IPS-NIHi7 (cell line): ENCODE measurements around the gene TINAGL1.

Experiments used
- DNase-seq: peaks from one replicate; pipeline ENCODE4 v3.0.0; 2012; ENCODE audit warnings: mixed read lengths; ENCODE audit errors: extremely low spot score

Gene TINAGL1

DNA sequence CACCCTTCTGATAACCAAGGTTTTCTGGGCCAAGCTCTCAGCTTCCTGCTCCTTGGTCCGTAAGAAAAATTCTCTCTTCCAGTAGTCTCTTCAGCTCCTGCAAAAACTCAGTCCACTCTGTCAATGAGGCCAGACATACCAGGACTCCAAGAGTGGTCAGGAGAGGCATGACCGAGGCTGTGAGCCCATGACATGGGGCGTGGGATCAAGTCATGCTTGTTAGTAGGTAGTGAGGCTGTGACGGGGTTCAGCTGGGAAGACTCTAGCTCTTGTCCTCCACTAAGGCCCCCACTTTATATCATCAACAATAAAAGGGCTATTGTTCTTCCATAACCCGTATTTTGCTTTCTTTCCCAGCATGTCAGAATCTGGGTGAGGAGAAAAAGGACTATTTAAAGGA is 31.0 kb downstream of the TINAGL1 start:
- DNase-seq, result no peak

DNA sequence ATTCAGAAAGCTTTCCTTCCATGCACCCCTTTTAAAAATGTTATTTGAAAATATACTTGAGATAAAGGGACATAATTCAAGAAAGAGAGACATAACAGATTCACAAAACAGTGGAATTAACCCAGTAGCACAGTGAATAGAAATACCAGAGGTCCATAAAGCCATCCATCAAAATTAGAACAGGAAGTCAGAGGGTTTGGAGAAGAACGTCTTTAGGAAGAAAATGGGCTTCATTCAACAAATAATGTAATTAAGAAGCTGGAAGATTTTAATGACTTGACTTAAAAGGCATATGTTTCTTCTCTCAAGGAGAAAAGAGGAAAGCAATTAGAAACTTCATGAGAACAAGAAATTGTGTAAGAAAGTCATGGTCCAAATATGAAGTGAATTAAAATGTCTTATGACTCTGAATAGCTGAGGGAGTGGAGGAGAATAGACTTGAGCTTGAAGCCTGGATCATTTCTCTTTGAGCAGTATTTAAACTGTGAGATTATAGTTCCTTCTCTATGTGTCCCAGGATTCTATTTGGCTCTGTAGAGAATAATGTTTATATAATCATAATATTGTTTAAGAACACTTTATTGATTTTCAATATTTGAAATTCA is 33.3 kb downstream of the TINAGL1 start:
- no peak for DNase-seq

DNA sequence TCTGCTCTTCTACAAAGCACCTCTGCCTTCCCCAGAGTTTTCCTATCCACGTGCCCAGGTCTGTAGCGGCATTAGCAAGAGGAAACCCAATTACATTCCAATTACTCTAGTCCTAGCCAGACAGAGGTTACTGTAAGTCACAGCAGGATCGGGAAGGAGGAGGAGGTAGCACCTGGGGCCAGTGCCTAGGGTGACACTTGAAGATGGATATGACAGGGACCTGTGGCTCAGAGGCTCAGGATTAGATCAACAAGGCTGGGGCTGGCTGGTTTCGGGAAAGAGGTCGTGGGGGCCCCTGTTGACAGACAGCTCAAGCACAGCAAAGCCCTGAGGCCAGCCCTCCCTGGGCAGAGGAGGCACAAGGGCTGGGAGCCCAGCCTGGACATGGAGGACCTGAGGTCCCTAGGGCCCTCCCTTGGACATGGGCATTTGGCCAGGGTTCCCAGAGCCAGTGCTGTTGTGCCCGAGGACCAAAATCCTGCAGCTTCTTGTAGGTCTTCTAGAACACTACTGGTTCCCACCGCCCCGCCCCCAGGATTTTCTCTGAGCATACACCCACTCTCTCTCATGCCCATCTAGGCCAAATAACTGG is 38.2 kb downstream of the TINAGL1 start:
- DNase-seq, result no peak

DNA sequence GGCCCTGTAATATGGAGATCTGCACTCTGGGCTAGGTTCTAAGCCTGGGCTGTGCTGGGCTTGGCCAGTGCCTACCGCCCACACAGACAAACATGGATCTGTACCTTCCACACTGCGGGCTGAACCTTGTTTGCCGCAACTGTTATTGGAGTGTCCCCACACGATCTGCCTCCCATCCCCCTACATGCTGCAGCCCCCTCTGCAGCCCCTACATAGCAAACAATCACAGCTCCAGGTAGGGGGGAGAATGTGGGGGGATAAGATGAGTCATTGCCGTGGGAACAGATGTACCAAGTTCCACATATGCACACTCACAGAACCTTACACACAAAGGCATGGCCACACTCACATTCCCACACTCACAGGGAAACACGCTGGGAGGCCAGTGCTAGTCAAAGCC is 39.1 kb downstream of the TINAGL1 start:
- DNase-seq, result no peak

DNA sequence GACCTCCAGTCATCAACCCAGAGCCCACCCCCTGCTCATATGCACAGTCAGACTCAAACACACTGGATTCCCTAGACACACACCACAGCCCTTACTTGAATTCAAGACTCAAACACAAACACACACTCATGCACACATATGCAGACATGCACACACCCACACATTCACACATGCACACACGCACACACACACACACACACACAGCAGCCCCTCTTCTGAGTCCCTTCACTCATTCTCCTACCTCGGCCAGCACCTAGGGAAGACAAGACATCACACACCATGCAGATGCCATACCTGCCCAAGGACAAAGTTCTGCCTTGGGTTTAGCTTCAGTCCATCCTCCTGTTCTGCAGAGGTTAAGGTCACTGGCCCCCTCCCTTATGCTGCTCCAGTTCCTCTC is 39.6 kb downstream of the TINAGL1 start:
- DNase-seq, result no peak

DNA sequence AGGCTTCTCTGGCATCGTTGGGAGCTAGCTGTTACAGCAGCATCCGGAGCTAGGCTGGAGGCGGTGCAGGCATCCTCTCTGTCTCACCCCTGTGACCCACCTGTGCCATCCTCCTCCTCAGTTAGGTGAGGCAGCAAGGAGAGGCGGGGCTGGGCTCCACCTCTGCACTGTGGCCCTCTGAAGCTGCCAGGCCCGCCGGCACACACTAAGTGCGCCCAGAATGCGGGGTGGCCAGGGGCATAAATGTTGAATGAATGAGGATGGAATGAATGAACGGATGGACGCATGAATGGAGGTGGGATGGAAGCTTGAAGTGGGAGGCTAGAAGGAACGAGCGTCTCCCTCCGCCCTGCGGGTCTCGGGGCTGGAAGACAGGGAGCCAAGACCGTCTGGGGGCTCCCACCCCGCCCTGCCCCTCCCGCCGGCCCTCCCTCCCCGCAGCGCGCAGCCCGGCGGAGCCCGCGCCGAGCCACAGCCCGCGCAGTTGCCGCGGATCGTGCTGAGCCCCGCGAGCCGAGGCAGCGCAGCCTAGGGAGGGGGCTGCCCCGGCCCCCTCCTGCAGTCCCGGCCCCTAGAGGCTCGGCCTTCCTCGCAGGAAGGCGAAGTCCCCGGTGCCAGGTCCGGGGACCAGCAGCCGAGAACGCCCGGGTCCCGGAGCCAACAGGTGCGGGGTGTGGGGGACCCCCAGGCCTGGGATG is 41.1 kb downstream of the TINAGL1 start, which contains the start of gene HCRTR1:
Gene HCRTR1, plus strand, starts transcription at position 472 of the 698 bp plus-strand sequence. CDS start 1,504 bp downstream, outside the sequence.
- DNase-seq, result no peak

DNA sequence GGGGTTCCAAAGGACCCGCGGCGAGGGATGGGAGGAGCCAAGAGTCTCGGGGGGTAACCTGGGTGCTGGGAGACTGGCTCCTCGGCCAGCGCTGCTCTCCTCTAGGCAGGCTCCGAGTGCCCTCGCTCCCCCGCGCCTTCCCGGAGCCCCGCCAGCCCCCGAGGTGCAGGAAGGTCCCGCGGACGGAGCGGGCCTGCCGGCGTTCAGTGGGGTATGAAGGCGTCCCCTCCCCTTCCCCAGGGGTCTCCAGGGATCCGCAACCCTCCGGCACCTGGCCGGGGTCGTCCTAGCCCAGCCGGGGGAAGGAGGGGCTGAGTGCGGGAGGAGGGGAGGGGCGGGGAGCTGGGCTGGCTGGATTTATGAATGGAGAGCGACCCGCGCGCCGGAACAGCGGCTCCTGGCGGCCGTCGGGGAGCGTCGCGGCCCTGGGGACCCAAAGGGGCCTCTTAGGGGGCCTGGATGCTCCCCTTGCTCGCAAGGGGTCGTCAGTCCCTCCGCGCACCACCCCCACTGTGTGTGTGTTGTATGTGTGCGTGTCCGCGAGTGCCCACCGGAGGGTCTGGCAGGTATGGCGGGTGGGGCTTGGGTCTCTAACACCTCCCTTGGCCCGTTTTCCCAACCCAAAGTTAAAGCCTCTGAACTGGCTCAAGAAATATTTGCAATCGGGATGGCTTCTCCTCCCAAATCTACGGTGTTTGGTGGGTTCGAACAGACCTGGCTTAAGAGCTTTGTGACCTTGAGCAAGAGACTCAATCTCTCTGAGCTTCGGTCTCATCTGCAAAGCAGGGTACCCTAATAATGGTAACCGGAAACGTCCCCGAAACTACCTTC is 41.8 kb downstream of the TINAGL1 start:
- peak; percentile 88 for DNase-seq

DNA sequence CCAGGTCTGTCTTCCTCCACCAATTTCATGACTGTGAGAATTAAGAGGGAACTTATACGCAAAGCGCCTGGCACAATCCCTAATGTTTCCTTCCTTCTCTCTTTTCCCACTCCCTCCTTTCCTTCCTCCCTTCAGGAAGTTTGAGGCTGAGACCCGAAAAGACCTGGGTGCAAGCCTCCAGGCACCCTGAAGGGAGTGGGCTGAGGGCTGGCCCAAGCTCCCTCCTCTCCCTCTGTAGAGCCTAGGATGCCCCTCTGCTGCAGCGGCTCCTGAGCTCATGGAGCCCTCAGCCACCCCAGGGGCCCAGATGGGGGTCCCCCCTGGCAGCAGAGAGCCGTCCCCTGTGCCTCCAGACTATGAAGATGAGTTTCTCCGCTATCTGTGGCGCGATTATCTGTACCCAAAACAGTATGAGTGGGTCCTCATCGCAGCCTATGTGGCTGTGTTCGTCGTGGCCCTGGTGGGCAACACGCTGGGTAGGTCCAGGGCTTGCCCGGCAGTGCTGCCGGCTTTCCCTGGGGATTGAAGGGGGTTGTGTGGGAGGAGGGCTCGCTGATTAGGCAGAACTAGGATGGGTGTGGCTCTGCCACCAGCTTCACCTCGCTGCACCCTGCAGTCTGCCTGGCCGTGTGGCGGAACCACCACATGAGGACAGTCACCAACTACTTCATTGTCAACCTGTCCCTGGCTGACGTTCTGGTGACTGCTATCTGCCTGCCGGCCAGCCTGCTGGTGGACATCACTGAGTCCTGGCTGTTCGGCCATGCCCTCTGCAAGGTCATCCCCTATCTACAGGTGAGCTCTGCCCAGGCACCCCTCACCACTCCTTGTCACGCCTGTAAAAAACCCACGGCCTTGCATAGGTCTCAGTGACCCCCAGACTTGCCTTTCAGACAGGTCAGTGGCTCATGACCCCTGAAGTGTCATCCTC is 42.9 kb downstream of the TINAGL1 start:
- DNase-seq, result no peak

DNA sequence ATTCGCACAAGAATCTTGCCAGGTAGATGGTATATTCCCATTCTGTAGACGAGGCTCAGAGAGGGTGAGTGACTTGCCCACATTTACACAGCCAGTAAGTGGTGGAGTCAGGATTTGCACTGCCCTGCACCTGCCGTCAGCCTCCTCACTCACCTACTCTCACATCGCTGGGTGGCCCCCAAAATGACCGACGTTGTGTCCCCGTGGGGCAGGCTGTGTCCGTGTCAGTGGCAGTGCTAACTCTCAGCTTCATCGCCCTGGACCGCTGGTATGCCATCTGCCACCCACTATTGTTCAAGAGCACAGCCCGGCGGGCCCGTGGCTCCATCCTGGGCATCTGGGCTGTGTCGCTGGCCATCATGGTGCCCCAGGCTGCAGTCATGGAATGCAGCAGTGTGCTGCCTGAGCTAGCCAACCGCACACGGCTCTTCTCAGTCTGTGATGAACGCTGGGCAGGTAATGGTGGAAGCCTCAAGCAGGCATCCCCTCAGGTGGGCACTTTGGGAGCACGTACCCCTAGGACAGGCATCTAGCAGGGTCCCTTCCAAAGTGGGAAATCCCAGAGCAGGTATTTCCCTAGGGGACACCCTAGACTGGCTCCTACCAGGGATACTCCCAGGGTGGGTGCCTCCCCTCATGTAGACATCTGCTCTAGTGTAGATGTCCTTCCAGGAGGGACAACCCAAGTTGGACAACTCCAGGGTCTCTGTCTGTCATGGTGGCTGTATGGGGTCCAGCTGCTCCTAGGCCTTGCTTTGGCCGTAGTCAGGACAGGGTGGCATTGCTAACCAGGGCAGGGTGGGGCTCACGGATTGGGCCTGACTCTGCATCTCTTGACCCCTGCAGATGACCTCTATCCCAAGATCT is 44.5 kb downstream of the TINAGL1 start:
- no peak for DNase-seq

DNA sequence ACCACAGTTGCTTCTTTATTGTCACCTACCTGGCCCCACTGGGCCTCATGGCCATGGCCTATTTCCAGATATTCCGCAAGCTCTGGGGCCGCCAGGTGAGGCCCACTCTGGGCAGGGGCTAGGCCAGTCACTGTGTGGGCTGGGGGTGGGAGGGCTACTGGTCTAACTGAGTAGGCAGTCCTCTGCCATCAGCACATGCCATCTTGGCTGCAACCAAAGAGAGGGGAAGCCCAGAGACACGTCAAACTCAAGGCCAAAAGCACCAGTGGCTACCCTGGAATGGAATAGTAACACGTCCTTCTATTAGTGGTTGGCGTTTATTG is 45.1 kb downstream of the TINAGL1 start:
- no peak for DNase-seq

DNA sequence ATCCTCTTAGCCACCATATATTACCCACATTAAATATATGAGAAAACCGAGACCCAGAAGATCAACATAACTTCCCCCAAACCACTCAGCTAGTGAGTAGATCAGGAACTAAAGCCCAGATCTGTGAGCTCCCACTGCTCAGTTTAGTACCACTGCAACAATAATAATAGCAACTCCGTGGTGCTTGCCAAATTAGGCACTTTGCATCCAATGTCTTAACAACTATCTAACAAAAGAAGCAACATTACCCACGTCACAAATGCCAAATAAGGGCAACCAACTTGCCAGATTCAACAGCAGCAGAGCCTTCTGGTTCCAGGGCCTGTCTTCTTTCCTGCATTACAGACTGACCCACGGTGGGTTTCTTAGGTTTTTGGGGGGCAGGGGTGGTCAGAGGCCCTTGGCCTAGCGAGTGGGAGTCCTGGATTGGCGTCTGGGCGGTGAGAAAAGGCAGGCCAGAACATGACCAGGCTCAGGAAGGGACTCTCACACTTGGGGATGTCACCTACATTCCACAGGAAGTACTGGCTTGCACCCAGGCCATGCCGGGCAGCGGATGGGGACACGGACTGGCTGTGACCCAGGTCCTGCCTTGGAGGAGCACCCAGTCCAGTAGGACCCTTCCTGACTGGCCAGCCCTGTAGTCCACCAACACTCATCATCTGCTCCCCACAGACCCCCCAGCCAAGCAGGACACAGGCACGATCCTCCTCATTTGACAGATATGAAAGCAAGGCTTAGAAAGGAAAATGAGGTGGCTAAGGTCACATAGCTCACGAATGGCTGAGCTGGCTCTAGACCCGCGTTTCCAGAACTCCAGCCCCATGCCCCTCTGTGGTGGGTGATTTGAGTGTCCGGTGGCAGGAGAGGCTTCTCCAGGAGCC is 45.8 kb downstream of the TINAGL1 start:
- DNase-seq, result no peak

DNA sequence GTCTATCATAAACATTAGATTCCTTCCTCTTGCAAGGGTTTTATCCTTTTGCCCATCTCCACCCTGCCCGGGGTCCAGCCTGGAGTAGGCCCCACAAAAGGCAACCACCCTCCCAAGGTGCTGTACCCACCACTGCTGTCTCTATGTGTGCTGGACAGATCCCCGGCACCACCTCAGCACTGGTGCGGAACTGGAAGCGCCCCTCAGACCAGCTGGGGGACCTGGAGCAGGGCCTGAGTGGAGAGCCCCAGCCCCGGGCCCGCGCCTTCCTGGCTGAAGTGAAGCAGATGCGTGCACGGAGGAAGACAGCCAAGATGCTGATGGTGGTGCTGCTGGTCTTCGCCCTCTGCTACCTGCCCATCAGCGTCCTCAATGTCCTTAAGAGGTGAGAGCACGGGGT is 47.0 kb downstream of the TINAGL1 start:
- DNase-seq, result no peak

DNA sequence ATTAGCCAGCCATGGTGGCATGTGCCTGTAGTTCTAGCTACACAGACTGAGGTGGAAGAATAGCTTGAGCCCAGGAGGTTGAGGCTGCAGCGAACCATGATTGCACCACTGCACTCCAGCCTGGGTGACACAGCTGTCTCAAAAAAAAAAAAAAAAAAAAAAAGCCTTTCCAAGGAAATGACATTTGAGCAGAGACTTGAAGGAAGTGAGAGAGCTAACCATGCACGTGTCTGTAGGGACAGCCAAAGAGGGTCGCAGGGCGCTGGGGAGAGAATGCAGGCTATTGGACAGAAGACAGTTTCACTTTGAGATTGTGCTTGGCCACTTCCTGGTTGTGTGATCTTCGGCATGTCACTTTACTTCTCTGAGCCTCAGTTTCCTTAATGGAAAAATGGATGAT is 48.0 kb downstream of the TINAGL1 start:
- no peak for DNase-seq

DNA sequence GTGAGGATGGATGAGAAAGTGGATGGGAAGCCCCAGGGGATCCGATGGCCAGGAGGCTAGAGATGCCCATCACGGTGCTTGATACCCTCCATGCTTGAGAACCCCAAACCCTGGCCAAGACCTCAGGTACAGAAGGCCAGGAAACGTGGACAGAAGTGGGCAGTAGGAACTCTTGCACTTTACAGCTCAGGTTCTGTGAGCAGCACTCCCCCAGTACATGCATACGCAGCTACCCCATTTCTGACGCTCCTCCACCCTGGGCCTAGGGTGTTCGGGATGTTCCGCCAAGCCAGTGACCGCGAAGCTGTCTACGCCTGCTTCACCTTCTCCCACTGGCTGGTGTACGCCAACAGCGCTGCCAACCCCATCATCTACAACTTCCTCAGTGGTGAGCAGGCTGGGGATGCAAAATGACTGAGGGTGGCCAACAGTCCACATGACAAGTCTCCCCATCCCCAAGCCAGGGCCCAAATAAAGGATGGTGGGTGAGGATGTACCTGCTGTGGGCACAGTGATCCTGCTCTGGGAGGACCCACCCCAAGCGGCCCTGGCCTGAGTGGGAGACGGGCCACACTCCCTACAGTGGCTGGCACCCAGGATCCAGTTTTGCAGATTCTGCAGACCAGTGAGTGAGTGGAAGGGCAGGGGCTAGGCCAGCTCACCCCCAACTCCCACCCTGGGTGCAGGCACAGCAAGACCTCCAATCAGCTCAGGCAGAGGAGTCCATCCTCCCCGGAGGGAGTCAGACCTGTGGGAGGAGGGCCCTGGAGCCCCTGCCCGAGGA is 48.6 kb downstream of the TINAGL1 start:
- no peak for DNase-seq

DNA sequence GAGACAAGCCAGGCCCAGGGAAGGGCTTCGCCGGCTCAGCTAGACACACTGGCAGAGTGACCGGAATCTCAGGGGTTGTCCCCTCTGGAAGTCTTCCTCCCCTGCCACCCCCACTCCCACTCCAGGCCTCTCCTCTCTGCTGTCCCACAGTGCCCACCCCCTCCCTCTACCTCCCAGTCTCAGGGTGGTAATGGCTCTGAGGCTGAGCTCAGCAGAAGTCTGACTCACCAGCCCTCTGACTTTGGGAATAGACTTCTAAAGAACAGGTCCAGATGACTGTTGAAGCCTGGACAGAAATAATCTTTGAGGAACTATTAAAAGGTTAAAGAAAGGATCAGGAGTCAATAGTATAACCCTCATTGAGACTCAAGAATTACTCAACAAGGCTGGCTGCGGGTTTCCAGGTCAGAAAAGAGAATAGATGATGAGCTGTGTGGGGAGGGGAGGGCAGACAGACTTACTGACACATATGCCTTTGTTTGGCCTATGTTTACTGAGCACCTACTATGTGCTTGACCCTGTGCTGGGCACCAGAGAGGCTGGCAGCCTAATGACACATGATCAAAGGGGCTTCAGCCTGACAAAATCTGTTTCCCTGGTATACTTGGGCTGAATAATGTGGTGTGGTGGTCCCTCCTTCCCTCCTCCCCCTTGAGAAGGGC is 49.4 kb downstream of the TINAGL1 start:
- DNase-seq, result no peak

DNA sequence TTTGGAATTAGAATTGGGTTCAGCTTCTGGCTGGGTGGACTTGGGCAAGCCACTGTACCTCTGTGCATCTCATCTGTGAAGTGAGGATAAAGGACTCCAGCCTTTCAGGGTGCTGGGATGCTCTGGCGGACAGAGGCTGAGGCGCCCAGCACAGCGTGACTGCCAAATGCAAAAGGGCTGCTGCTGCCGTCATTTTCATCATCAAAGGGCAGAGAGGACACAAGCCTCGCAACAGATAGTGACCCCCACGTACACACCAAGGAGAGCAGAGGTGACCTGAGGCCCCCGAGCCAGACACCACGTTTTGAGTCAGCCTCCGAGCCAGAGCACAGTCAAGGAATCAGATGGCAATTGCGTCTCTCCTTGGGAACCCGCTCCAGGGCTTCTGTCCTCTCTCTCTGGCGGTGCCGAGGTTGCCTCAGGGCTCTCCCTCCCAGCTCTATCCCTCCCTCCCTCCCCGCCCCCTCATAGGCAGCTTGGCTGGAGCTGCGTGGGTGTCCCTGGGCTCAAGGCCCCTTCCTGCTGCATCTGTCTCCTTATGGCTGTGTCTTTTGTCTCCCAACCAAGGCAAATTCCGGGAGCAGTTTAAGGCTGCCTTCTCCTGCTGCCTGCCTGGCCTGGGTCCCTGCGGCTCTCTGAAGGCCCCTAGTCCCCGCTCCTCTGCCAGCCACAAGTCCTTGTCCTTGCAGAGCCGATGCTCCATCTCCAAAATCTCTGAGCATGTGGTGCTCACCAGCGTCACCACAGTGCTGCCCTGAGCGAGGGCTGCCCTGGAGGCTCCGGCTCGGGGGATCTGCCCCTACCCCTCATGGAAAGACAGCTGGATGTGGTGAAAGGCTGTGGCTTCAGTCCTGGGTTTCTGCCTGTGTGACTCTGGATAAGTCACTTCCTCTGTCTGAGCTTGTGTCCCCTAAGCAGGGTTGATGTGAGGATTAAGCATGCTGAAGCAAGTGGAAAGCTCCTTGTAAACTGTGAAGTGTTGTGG is 50.2 kb downstream of the TINAGL1 start:
- DNase-seq, result peak; percentile 67
